Body of pancreas (tissue), 4 donors: ENCODE measurements around the gene DHRS7B. TPM values are rescaled to one million over a fixed set of nuclear protein-coding genes. Genes with fewer than 3 reads are reported as not detected.

Experiments used
- ATAC-seq: fragments of 150-250 bp; one replicate; pipeline ENCODE4 v1.9.1; 2016
- DNase-seq, 4 donors: peaks; one replicate each; pipeline ENCODE4 v3.0.0-alpha.2; 2019
- H3K27ac ChIP-seq, 4 donors: fragments of 200-600 bp; sonication (generic); 1 replicate in 3 of 4; 2 replicates in 1 of 4; pipeline versions ENCODE4 v1.5.1 to v1.6.1; 2016 to 2019; ENCODE audit warnings: mild to moderate bottlenecking in 1 of 4, mixed read lengths in 1 of 4, moderate library complexity in 1 of 4
- H3K27me3 ChIP-seq, 2 donors: fragments of 200-600 bp; sonication (generic); one replicate each; pipeline ENCODE4 v1.6.0; 2016; ENCODE audit warnings: mild to moderate bottlenecking in 1 of 2
- H3K36me3 ChIP-seq, 2 donors: fragments of 200-600 bp; sonication (generic); replicated peaks in 1 of 2; 2 replicates each; pipeline ENCODE4 v1.5.1; 2016; ENCODE audit warnings: low read depth in 2 of 2; ENCODE audit not compliant: insufficient read depth in 1 of 2
- H3K4me1 ChIP-seq: fragments of 200-600 bp; sonication (generic); one replicate; pipeline ENCODE4 v1.6.0; 2016
- H3K4me3 ChIP-seq, 2 donors: fragments of 200-600 bp; sonication (generic); 1 replicate in 1 of 2; 2 replicates in 1 of 2; pipeline ENCODE4 v1.5.1; 2016 to 2019
- H3K9me3 ChIP-seq, 3 donors: fragments of 200-600 bp; sonication (generic); 1 replicate in 2 of 3; 2 replicates in 1 of 3; pipeline ENCODE4 v1.5.1; 2016
- POLR2A ChIP-seq, 3 donors: fragments of 450-650 bp; IDR thresholded peaks; one replicate each; pipeline ENCODE4 v1.6.1; 2016; ENCODE audit warnings: antibody characterized with exemption in 3 of 3, mild to moderate bottlenecking in 2 of 3
- WGBS, 2 donors: methylation state at CpG; one replicate each; pipeline ENCODE4 v1.1.5; 2017; 5-methylcytosine and 5-hydroxymethylcytosine counted together
- intact Hi-C: fragments of 100-400 bp; cut with DNase I; formaldehyde crosslinking; loops from one replicate; pipeline ENCODE4 v1.15.1; 2023
- total RNA-seq, 2 donors: library from RNA; depleted of rRNA; stranded (reverse); fragments of >200 nt; gene quantifications; one replicate each; pipeline ENCODE4 v1.1.0, GENCODE V29; 2016
- TF ChIP-seq, protein P1 (sequence below), 7 experiments: fragments of 450-650 bp in 4 of 7; fragments of 200-600 bp in 3 of 7; sonication (generic) in 3 of 7; IDR thresholded peaks; one replicate each; pipeline ENCODE4 v1.5.1; 2016 to 2019; ENCODE audit warnings: antibody characterized with exemption in 7 of 7

Gene DHRS7B
- 10 to 100 TPM; 14.0 to 14.5 TPM for total RNA-seq

DNA sequence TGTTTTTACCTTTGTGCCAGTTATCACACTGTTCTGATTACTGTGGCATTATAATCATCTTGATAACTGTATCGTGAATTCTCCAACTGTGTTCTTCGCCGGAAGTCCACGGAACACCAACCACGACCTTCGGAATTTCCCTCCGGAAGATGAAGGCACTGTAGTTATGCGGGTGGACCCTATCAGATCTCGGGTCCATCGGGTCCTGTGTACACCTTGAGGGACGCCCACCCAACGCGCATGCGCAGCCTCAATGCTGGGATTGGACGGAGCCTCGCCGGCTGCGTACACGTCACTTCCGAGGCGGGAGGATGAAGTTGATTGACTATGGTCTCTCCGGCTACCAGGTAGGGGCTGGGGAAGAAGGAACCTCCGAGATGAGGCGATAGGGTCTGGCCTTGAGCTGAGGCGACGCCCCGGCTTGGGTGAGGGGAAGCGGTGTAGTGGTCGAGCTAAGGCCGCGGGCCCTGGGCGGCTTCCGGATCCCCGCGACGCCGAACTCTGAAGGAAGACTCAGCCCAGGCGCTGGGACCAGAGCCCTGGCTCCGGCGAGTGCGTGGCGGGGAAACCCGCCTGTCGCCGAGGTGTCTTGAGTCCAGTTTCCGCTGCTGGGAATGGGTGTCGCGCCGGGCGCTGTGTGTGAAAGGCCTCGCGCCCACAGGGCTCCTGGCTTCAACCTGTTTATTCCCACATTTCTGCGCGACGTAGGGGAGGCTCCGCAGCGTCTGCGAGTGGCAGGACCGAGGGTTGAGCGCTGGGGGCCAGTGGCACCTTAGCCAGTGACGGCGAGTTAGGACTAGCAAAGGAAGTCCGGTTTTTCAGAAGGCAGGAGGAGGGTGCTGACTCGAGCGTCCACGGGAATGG lies at the start of gene DHRS7B:
Gene DHRS7B, plus strand, starts transcription at position 320 of the 864 bp plus-strand sequence. Its CDS starts 8 bp downstream, at position 328.
- H3K27me3 ChIP-seq: no peaks in the 10 kb centered on the region
- peaks cover 13% of the 10 kb centered on the region for H3K4me1 ChIP-seq
- peak within 1 kb of the TSS; percentile 49 to 73 for H3K4me3 ChIP-seq
- H3K27ac ChIP-seq: peak within 1 kb of the TSS; percentile 89 to 98 (median 91)
- ATAC-seq: peak; percentile 97
- no peaks in the 10 kb centered on the region for H3K9me3 ChIP-seq
- intact Hi-C loops: no loop called here
- H3K36me3 ChIP-seq: no peaks in the 10 kb centered on the region
- WGBS, 2 donors: 0 to 1% methylated on average over 7 to 66 of the region's 66 CpGs
- DNase-seq: peak; percentile 97 to 98 (median 97)
- TF ChIP-seq POLR2A (IDR thresholded peaks at IDR 0.05): peak; percentile 44 to 82 (median 79)
- TF ChIP-seq, protein P1, sequence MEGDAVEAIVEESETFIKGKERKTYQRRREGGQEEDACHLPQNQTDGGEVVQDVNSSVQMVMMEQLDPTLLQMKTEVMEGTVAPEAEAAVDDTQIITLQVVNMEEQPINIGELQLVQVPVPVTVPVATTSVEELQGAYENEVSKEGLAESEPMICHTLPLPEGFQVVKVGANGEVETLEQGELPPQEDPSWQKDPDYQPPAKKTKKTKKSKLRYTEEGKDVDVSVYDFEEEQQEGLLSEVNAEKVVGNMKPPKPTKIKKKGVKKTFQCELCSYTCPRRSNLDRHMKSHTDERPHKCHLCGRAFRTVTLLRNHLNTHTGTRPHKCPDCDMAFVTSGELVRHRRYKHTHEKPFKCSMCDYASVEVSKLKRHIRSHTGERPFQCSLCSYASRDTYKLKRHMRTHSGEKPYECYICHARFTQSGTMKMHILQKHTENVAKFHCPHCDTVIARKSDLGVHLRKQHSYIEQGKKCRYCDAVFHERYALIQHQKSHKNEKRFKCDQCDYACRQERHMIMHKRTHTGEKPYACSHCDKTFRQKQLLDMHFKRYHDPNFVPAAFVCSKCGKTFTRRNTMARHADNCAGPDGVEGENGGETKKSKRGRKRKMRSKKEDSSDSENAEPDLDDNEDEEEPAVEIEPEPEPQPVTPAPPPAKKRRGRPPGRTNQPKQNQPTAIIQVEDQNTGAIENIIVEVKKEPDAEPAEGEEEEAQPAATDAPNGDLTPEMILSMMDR (IDR thresholded peaks at IDR 0.05): peak in 1 of 7 experiments; percentile 6

DNA sequence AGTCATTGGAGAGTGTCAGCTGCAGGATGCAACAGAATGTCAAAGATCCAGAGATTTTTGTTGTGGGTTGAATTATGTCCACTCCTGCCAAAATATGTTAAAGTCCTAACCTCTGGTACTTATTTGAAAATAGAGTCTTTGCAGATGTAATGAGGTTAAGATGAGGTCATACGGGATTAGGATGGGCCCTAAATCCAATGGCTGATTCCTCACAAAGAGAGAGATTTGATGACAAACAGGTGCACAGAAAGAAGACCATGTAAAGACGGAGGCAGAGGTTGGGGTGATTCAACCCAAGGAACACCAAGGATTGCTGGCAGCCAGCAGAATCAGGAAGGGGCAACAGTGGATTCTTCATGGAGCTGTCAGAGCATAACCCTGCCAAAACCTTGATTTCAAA lies 49.5 kb upstream of the DHRS7B start:
- ATAC-seq (no peak), DNase-seq (no peak)
- Histone ChIP-seq H3K36me3 (no peaks in the 10 kb centered on the region), H3K27ac (no peak overlapping the region), H3K4me3 (no peak overlapping the region), H3K4me1 (no peaks in the 10 kb centered on the region), H3K9me3 (no peaks in the 10 kb centered on the region), H3K27me3 (no peaks in the 10 kb centered on the region)
- TF ChIP-seq, protein P1 (IDR thresholded peaks at IDR 0.05): no peak
- TF ChIP-seq POLR2A (IDR thresholded peaks at IDR 0.05): no peak
- intact Hi-C loops: no loop called here
- WGBS, 2 donors: 53 to 62% methylated on average over 2 of the region's 2 CpGs

DNA sequence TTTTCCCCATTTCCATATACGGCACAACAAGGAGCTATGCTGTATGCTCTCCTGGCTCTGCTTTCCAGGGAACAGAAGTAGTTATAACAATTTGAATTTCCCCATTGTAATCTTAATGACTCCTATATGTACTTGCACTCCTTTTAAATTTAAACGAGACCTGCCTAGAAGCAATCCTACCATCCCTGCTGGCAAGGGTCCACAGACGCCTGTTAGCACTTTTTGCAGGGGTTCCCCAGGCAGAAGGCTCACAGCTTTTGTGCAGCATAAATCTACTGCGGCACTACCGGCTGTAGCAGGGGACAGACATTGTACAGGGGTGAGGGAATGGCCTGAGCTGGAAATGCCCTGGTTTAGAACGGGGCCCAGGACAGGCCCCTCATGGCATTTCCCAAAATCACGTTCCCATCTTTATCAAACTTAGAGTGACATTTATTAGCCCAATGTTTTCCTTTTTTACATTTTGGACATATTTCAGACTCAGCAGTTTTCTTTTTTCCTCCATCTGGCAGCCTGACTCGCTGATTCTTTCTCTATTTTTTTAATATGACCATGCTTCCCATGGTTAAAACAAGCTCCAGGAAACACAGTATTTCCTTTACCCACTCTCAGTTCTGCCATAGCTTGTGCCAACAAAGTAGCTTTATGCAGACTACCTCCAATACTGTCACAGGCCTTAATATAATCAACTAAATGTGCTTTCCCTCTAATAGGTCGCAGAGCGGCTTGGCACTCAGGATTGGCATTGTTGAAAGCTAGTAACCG lies 48.6 kb upstream of the DHRS7B start:
- H3K4me1 ChIP-seq: no peaks in the 10 kb centered on the region
- no peak for ATAC-seq
- TF ChIP-seq, protein P1 (IDR thresholded peaks at IDR 0.05): no peak
- TF ChIP-seq POLR2A (IDR thresholded peaks at IDR 0.05): no peak
- intact Hi-C loops: no loop called here
- no peaks in the 10 kb centered on the region for H3K27me3 ChIP-seq
- no peak overlapping the region for H3K4me3 ChIP-seq
- no peak overlapping the region for H3K27ac ChIP-seq
- H3K36me3 ChIP-seq: no peaks in the 10 kb centered on the region
- DNase-seq: no peak
- H3K9me3 ChIP-seq: no peaks in the 10 kb centered on the region
- 66 to 72% methylated on average over 11 of the region's 11 CpGs for WGBS, 2 donors

DNA sequence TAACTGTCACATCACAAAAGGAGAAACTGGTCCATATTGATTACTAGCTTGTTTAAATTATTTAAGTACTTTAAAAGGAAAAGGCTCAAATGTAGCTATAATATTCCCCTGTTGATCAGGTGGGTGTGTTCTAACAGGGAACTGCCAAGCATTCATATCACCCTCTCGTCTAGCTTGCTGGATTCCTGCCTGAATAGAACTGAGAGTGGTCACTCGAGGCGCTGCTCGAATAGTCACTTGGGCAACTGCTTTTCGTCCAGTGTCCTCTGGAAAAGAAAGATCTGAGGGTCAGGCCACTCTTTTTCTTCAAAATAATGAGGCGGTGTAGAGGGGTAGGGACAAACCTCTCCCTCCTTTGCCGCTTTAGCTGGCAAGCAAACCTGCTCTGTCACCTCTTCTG lies 47.6 kb upstream of the DHRS7B start:
- no peaks in the 10 kb centered on the region for H3K4me1 ChIP-seq
- H3K36me3 ChIP-seq: no peaks in the 10 kb centered on the region
- H3K9me3 ChIP-seq: no peaks in the 10 kb centered on the region
- H3K27me3 ChIP-seq: no peaks in the 10 kb centered on the region
- intact Hi-C loops: no loop called here
- no peak for TF ChIP-seq POLR2A (IDR thresholded peaks at IDR 0.05)
- TF ChIP-seq, protein P1 (IDR thresholded peaks at IDR 0.05): no peak
- 66% methylated on average over 7 of the region's 7 CpGs for WGBS, 2 donors
- DNase-seq (no peak), ATAC-seq (no peak)
- H3K4me3 ChIP-seq: no peak overlapping the region
- no peak overlapping the region for H3K27ac ChIP-seq
